Thyroid gland (tissue), 4 donors: Measurements from ENCODE around the gene FSD1L. TPM values are rescaled to one million over a fixed set of nuclear protein-coding genes. Genes with fewer than 3 reads are reported as not detected.

Source experiments
- DNase-seq, 2 donors: peaks; one replicate each; pipeline ENCODE4 v3.0.0-alpha.2; 2019
- H3K27ac ChIP-seq, 3 donors: fragments of 200-600 bp; sonication (generic); 1 replicate in 2 of 3; 2 replicates in 1 of 3; pipeline ENCODE4 v1.5.1; 2016 to 2019; ENCODE audit warnings: mild to moderate bottlenecking in 1 of 3, moderate library complexity in 1 of 3
- H3K27me3 ChIP-seq: fragments of 200-600 bp; sonication (generic); one replicate; pipeline ENCODE4 v1.5.1; 2019
- H3K36me3 ChIP-seq, 2 donors: fragments of 200-600 bp; sonication (generic); one replicate each; pipeline ENCODE4 v1.5.1; 2016 to 2019
- H3K4me1 ChIP-seq, 2 donors: fragments of 200-600 bp; sonication (generic); one replicate each; pipeline ENCODE4 v1.5.1; 2017 to 2019
- H3K4me3 ChIP-seq, 3 donors: fragments of 200-600 bp; sonication (generic); replicated peaks in 1 of 3; 1 replicate in 2 of 3; 2 replicates in 1 of 3; pipeline ENCODE4 v1.5.1; 2016; ENCODE audit warnings: mild to moderate bottlenecking in 1 of 3
- H3K9me3 ChIP-seq: fragments of 200-600 bp; sonication (generic); one replicate; pipeline ENCODE4 v1.5.1; 2017
- CTCF ChIP-seq, 6 experiments: fragments of 200-600 bp in 3 of 6; fragments of 450-650 bp in 3 of 6; sonication (generic) in 3 of 6; IDR thresholded peaks; one replicate each; pipeline ENCODE4 v1.5.1; 2016 to 2019; ENCODE audit warnings: antibody characterized with exemption in 6 of 6, mild to moderate bottlenecking in 2 of 6, inconsistent platforms in 1 of 6, moderate library complexity in 1 of 6
- POLR2A ChIP-seq, 2 donors: fragments of 450-650 bp; IDR thresholded peaks; one replicate each; pipeline ENCODE4 v1.6.1; 2017; ENCODE audit warnings: antibody characterized with exemption in 2 of 2, mild to moderate bottlenecking in 2 of 2, moderate library complexity in 1 of 2
- WGBS, 2 donors: methylation state at CpG; one replicate each; pipeline ENCODE4 v1.1.5; 2017; 5-methylcytosine and 5-hydroxymethylcytosine counted together
- intact Hi-C: fragments of 100-400 bp; cut with DNase I; formaldehyde crosslinking; loops from one replicate; pipeline ENCODE4 v1.15.1; 2023
- total RNA-seq, 4 donors: library from RNA; depleted of rRNA; stranded (reverse); fragments of >200 nt; gene quantifications; one replicate each; pipeline ENCODE4 v1.2.3, GENCODE V29; 2016

FSD1L gene
- total RNA-seq, 4 donors from 2014 or later = 5.9 to 9.0 (median 8.3) TPM

- TF ChIP-seq CTCF (IDR thresholded peaks at IDR 0.05) (no peak), POLR2A (IDR thresholded peaks at IDR 0.05) (no peak)
- no peak overlapping the region for H3K4me3 ChIP-seq
- no peak for DNase-seq
- H3K27ac ChIP-seq = no peak overlapping the region
- 93 to 96% methylated on average over 2 of the region's 2 CpGs for WGBS, 2 donors
- H3K27me3 ChIP-seq = no peaks in the 10 kb centered on the region
- intact Hi-C loops = no loop called here
- no peaks in the 10 kb centered on the region for H3K36me3 ChIP-seq
- no peaks in the 10 kb centered on the region for H3K4me1 ChIP-seq
- H3K9me3 ChIP-seq = no peaks in the 10 kb centered on the region
These were observed 49.0 kb downstream of the FSD1L start for GRCh38 chr9:105496826-105497225.

- no peak overlapping the region for H3K4me3 ChIP-seq
- TF ChIP-seq POLR2A (IDR thresholded peaks at IDR 0.05) = no peak
- TF ChIP-seq CTCF (IDR thresholded peaks at IDR 0.05) = no peak
- no peaks in the 10 kb centered on the region for H3K9me3 ChIP-seq
- H3K4me1 ChIP-seq = no peaks in the 10 kb centered on the region
- no peak overlapping the region for H3K27ac ChIP-seq
- no peak for DNase-seq
- intact Hi-C loops = no loop called here
- H3K36me3 ChIP-seq = no peaks in the 10 kb centered on the region
- no peaks in the 10 kb centered on the region for H3K27me3 ChIP-seq
These were observed 49.9 kb downstream of the FSD1L start for GRCh38 chr9:105497704-105498103.

GRCh38 chr9:105500108-105500766 is 52.4 kb downstream of the FSD1L start:
- Histone ChIP-seq H3K4me1 (no peaks in the 10 kb centered on the region), H3K36me3 (no peaks in the 10 kb centered on the region), H3K27me3 (no peaks in the 10 kb centered on the region), H3K4me3 (no peak overlapping the region), H3K9me3 (no peaks in the 10 kb centered on the region), H3K27ac (no peak overlapping the region)
- intact Hi-C loops = no loop called here
- WGBS, 2 donors = 70 to 76% methylated on average over 2 of the region's 2 CpGs
- no peak for DNase-seq
- TF ChIP-seq POLR2A (IDR thresholded peaks at IDR 0.05) = no peak
- no peak for TF ChIP-seq CTCF (IDR thresholded peaks at IDR 0.05)

- Histone ChIP-seq H3K9me3 (no peaks in the 10 kb centered on the region), H3K36me3 (no peaks in the 10 kb centered on the region), H3K4me1 (no peaks in the 10 kb centered on the region), H3K27me3 (no peaks in the 10 kb centered on the region), H3K27ac (no peak overlapping the region), H3K4me3 (no peak overlapping the region)
- intact Hi-C loops = no loop called here
- TF ChIP-seq CTCF (IDR thresholded peaks at IDR 0.05) (no peak), POLR2A (IDR thresholded peaks at IDR 0.05) (no peak)
- 95 to 98% methylated on average over 4 of the region's 4 CpGs for whole genome bisulfite sequencing, 2 donors
- DNase-seq = no peak
These were observed 53.6 kb downstream of the FSD1L start for GRCh38 chr9:105501414-105501813.

GRCh38 chr9:105502276-105502675 is 54.4 kb downstream of the FSD1L start:
- H3K9me3 ChIP-seq = no peaks in the 10 kb centered on the region
- H3K27me3 ChIP-seq = no peaks in the 10 kb centered on the region
- intact Hi-C loops = no loop called here
- H3K27ac ChIP-seq = no peak overlapping the region
- no peak overlapping the region for H3K4me3 ChIP-seq
- no peak for TF ChIP-seq POLR2A (IDR thresholded peaks at IDR 0.05)
- no peak for TF ChIP-seq CTCF (IDR thresholded peaks at IDR 0.05)
- no peak for DNase-seq
- no peaks in the 10 kb centered on the region for H3K36me3 ChIP-seq
- no peaks in the 10 kb centered on the region for H3K4me1 ChIP-seq
- 93 to 94% methylated on average over 2 of the region's 2 CpGs for WGBS, 2 donors
